SU-DHL-6 (cell line): Measurements from ENCODE around the gene ANKRD44.
A peak's percentile ranks its signal among the peaks of the same experiment; 100 is the strongest.

Source experiments
- H2AFZ ChIP-seq: fragments of 200-600 bp; sonication (generic); 2 replicates; pipeline ENCODE4 v1.6.1; 2014; ENCODE audit warnings: low read depth, mild to moderate bottlenecking, moderate library complexity, mixed read lengths, antibody characterized with exemption, low read length; ENCODE audit not compliant: severe bottlenecking
- H3F3A ChIP-seq: fragments of 200-600 bp; shearing (Covaris generic); 2 replicates; pipeline ENCODE4 v1.6.0; 2016; ENCODE audit warnings: antibody characterized with exemption, mild to moderate bottlenecking; ENCODE audit not compliant: insufficient read depth
- H3K27ac ChIP-seq: fragments of 200-600 bp; sonication (generic); 2 replicates; pipeline ENCODE4 v1.5.1; 2016; ENCODE audit warnings: low read depth, mild to moderate bottlenecking, low read length, moderate library complexity, mixed read lengths
- H3K27me3 ChIP-seq: fragments of 200-600 bp; sonication (generic), shearing (Covaris generic); 2 replicates; pipeline ENCODE4 v1.6.0; 2014; ENCODE audit warnings: mild to moderate bottlenecking, low read length
- H3K36me3 ChIP-seq: fragments of 200-600 bp; sonication (generic); 2 replicates; pipeline ENCODE4 v1.6.1; 2014; ENCODE audit warnings: mild to moderate bottlenecking, low read length, mixed read lengths
- H3K4me2 ChIP-seq: fragments of 300-600, 200-600 bp; shearing (Covaris generic), sonication (generic); 2 replicates; pipeline ENCODE4 v1.6.0; 2014; ENCODE audit warnings: low read length, low read depth, mild to moderate bottlenecking; ENCODE audit not compliant: poor library complexity, severe bottlenecking
- H3K4me3 ChIP-seq: fragments of 200-600 bp; sonication (generic); 2 replicates; pipeline ENCODE4 v1.5.1; 2014; ENCODE audit warnings: antibody characterized with exemption, low read length, mild to moderate bottlenecking, mixed read lengths; ENCODE audit not compliant: insufficient read depth, poor library complexity, severe bottlenecking
- H3K79me2 ChIP-seq: fragments of 200-600 bp; sonication (generic); 2 replicates; pipeline ENCODE4 v1.6.1; 2014; ENCODE audit warnings: mild to moderate bottlenecking, low read length, moderate library complexity; ENCODE audit not compliant: insufficient read depth
- H3K9ac ChIP-seq: fragments of 200-600 bp; sonication (generic); 2 replicates; pipeline ENCODE4 v1.7.0; 2014; ENCODE audit warnings: mild to moderate bottlenecking, low read length
- H3K9me2 ChIP-seq: fragments of 200-600 bp; sonication (generic); replicated peaks from 2 replicates; pipeline ENCODE4 v1.6.1; 2014; ENCODE audit warnings: low read length; ENCODE audit not compliant: insufficient read depth
- H3K9me3 ChIP-seq: fragments of 200-600 bp; sonication (generic); 2 replicates; pipeline ENCODE4 v1.6.1; 2014; ENCODE audit warnings: low read length, mixed read lengths; ENCODE audit not compliant: insufficient read depth
- H4K20me1 ChIP-seq: fragments of 200-600 bp; sonication (generic); 2 replicates; pipeline ENCODE4 v1.6.1; 2014; ENCODE audit warnings: low read depth, mild to moderate bottlenecking, antibody characterized with exemption, low read length, moderate library complexity, mixed read lengths
- EZH2phosphoT487 ChIP-seq: fragments of 200-600 bp; sonication (generic), shearing (Covaris generic); conservative IDR thresholded peaks from 2 replicates; pipeline ENCODE4 v1.6.1; 2018; ENCODE audit warnings: mild to moderate bottlenecking, antibody characterized with exemption, low read length, moderate library complexity, mixed read lengths
- TF ChIP-seq, protein P1 (sequence below): fragments of 200-600 bp; sonication (generic); IDR thresholded peaks from one replicate; pipeline ENCODE4 v1.5.1; 2017; ENCODE audit warnings: antibody characterized with exemption, mild to moderate bottlenecking, low read length, moderate library complexity; ENCODE audit not compliant: insufficient read depth, poor library complexity, severe bottlenecking

The ANKRD44 gene

DNA sequence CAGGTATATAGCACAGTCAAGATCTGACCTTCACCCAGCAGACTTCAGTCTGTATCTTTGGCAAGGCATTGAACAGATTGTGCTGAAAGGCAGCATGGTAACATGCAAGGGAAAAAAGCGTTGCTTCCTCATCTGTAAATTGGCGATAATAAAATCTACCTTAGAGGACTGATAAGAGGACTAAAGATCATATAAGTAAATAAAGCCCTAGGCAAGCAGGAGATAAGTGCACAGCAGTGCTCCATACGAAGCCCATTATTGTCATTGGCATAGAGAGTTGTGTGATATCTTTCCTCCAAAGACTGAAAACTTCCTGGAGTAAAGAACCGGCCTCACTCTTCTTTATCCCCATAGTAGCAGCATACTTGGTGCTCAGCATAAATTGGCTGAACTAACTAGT lies 162.6 kb downstream of the ANKRD44 start:
- TF ChIP-seq, protein P1, sequence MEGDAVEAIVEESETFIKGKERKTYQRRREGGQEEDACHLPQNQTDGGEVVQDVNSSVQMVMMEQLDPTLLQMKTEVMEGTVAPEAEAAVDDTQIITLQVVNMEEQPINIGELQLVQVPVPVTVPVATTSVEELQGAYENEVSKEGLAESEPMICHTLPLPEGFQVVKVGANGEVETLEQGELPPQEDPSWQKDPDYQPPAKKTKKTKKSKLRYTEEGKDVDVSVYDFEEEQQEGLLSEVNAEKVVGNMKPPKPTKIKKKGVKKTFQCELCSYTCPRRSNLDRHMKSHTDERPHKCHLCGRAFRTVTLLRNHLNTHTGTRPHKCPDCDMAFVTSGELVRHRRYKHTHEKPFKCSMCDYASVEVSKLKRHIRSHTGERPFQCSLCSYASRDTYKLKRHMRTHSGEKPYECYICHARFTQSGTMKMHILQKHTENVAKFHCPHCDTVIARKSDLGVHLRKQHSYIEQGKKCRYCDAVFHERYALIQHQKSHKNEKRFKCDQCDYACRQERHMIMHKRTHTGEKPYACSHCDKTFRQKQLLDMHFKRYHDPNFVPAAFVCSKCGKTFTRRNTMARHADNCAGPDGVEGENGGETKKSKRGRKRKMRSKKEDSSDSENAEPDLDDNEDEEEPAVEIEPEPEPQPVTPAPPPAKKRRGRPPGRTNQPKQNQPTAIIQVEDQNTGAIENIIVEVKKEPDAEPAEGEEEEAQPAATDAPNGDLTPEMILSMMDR, result no peak
- TF ChIP-seq EZH2phosphoT487, result no peak

DNA sequence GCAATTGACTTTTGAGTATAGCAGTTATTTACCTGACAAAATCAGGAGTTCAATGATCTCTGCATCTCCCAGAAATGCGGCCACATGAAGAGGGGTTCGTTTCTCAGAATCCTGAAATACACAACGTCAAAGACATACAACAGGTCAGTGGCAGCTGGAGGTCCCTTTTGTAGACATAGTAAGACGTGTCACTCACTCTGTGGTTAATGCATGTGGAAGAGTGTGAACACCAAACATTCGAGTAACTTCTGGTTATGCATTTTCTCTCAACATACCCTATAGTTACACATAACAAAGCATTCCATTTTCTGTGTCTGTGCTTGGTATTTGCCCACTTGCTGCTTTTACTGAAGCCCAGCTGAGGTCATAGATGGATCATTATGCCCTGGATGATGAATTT lies 163.6 kb downstream of the ANKRD44 start:
- no peaks in the 10 kb centered on the region for H3K9me2 ChIP-seq
- H3K9ac ChIP-seq, result peak overlapping the region; percentile 11; the same call in 1 of the 2 replicates
- H3F3A ChIP-seq, result peaks cover 61% of the 10 kb centered on the region
- no peaks in the 10 kb centered on the region for H3K27me3 ChIP-seq
- no peaks in the 10 kb centered on the region for H3K9me3 ChIP-seq
- peaks cover 2% of the 10 kb centered on the region; the same call in 1 of the 2 replicates for H3K36me3 ChIP-seq
- peak overlapping the region; percentile 96 for H3K27ac ChIP-seq
- H3K4me3 ChIP-seq, result no peak overlapping the region
- H4K20me1 ChIP-seq, result no peaks in the 10 kb centered on the region
- peak overlapping the region; percentile 51 for H3K4me2 ChIP-seq
- no peak overlapping the region for H2AFZ ChIP-seq
- TF ChIP-seq EZH2phosphoT487, result no peak
- TF ChIP-seq, protein P1, result no peak
- peaks cover 22% of the 10 kb centered on the region; the same call in 1 of the 2 replicates for H3K79me2 ChIP-seq

More for the DNA sequence above, 162.6 kb downstream of the ANKRD44 start:
- H3F3A ChIP-seq, result peaks cover 61% of the 10 kb centered on the region
- no peaks in the 10 kb centered on the region for H4K20me1 ChIP-seq
- no peaks in the 10 kb centered on the region for H3K27me3 ChIP-seq
- H2AFZ ChIP-seq, result no peak overlapping the region
- no peak overlapping the region for H3K9ac ChIP-seq
- no peak overlapping the region for H3K4me3 ChIP-seq
- no peaks in the 10 kb centered on the region for H3K9me3 ChIP-seq
- H3K27ac ChIP-seq, result peak overlapping the region; percentile 96
- H3K79me2 ChIP-seq, result peaks cover 25% of the 10 kb centered on the region; the same call in 1 of the 2 replicates
- peak overlapping the region; percentile 51 for H3K4me2 ChIP-seq
- H3K36me3 ChIP-seq, result peaks cover 2% of the 10 kb centered on the region; the same call in 1 of the 2 replicates
- H3K9me2 ChIP-seq, result no peaks in the 10 kb centered on the region

DNA sequence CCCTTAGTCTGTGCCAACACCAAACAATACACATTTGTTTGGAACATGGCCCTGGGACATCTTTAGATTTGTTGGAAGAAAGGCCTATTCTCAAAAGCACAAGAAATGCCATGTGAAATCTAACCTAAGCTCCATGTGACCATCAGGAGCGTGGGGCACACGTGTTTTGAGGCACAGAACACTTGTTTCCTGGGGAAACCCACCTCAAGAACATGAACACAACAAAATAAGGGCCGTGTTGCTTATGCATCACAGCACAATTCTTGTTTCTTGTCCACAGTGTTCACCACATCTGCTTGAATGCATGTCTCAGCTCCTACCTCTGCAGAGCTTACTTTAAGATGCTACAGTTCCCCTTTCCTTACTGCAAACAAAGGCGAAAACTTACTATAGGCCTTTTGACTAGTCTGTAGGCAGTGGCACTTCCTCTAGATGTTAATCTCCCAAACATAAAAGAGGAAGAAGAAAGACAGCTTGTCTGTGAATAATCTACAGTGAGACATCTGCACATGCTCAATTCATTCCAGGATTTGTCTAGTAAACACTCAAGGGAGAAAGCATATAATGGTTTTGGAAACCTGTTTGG lies 165.0 kb downstream of the ANKRD44 start:
- peak overlapping the region; percentile 96 for H3K27ac ChIP-seq
- H3K4me2 ChIP-seq, result peak overlapping the region; percentile 57

More for the DNA sequence above, 165.0 kb downstream of the ANKRD44 start:
- TF ChIP-seq, protein P1, result no peak
- TF ChIP-seq EZH2phosphoT487, result no peak
- no peak overlapping the region for H3K4me3 ChIP-seq
- H3K36me3 ChIP-seq, result peaks cover 2% of the 10 kb centered on the region; the same call in 1 of the 2 replicates
- peaks cover 9% of the 10 kb centered on the region; the same call in 1 of the 2 replicates for H3K79me2 ChIP-seq
- no peaks in the 10 kb centered on the region for H3K27me3 ChIP-seq
- peak overlapping the region; percentile 30 for H3K9ac ChIP-seq
- no peaks in the 10 kb centered on the region for H4K20me1 ChIP-seq
- H3K9me2 ChIP-seq, result no peaks in the 10 kb centered on the region
- no peaks in the 10 kb centered on the region for H3K9me3 ChIP-seq
- H2AFZ ChIP-seq, result no peak overlapping the region
- H3F3A ChIP-seq, result peaks cover 58% of the 10 kb centered on the region
